Activated effector memory CD4-positive, alpha-beta T cell treated with Interleukin-2 at 50 U/mL for 16 hours (primary cell): ENCODE measurements around the gene DDX20.

Source experiments
- DNase-seq: peaks from one replicate; pipeline ENCODE4 v3.0.0-alpha.2; 2020

Gene DDX20

GRCh38 chr1:111755331-111756123 lies at the start of gene DDX20:
TSS of gene DDX20 (plus strand) at chr1:111755901. CDS start at chr1:111755925, 24 bp downstream.
- DNase-seq = peak; percentile 88

- DNase-seq = no peak
Observed at GRCh38 chr1:111706921-111707320, 48.8 kb upstream of the DDX20 start.

- no peak for DNase-seq
Observed at GRCh38 chr1:111707906-111708305, 47.8 kb upstream of the DDX20 start.

GRCh38 chr1:111709986-111710385 lies 45.7 kb upstream of the DDX20 start:
- DNase-seq = no peak

- DNase-seq = no peak
Observed at GRCh38 chr1:111716333-111716732, 39.4 kb upstream of the DDX20 start.

GRCh38 chr1:111717450-111717849 lies 38.3 kb upstream of the DDX20 start:
- no peak for DNase-seq

GRCh38 chr1:111719135-111719534 lies 36.6 kb upstream of the DDX20 start:
- DNase-seq = no peak

- no peak for DNase-seq
Observed at GRCh38 chr1:111719674-111720132, 36.0 kb upstream of the DDX20 start.

- DNase-seq = no peak
Observed at GRCh38 chr1:111720274-111720976, 35.3 kb upstream of the DDX20 start.

- no peak for DNase-seq
Observed at GRCh38 chr1:111720977-111721786, 34.5 kb upstream of the DDX20 start.

- DNase-seq = no peak
Observed at GRCh38 chr1:111723091-111723806, 32.5 kb upstream of the DDX20 start.

GRCh38 chr1:111723871-111724270 lies 31.8 kb upstream of the DDX20 start:
- DNase-seq = no peak

GRCh38 chr1:111725192-111725591 lies 30.5 kb upstream of the DDX20 start:
- no peak for DNase-seq

GRCh38 chr1:111727056-111727455 lies 28.6 kb upstream of the DDX20 start:
- no peak for DNase-seq

- DNase-seq = no peak
Observed at GRCh38 chr1:111729271-111729921, 26.3 kb upstream of the DDX20 start.

GRCh38 chr1:111729946-111730681 lies 25.6 kb upstream of the DDX20 start:
- no peak for DNase-seq

GRCh38 chr1:111730706-111731105 lies 25.0 kb upstream of the DDX20 start:
- DNase-seq = no peak

GRCh38 chr1:111731956-111732355 lies 23.7 kb upstream of the DDX20 start:
- no peak for DNase-seq

GRCh38 chr1:111732718-111733117 lies 23.0 kb upstream of the DDX20 start:
- DNase-seq = no peak

- no peak for DNase-seq
Observed at GRCh38 chr1:111733183-111733991, 22.3 kb upstream of the DDX20 start.

GRCh38 chr1:111733992-111734341 lies 21.7 kb upstream of the DDX20 start:
- no peak for DNase-seq
